ENCODE measurements around the gene TBC1D14.

TBC1D14 gene

DNA sequence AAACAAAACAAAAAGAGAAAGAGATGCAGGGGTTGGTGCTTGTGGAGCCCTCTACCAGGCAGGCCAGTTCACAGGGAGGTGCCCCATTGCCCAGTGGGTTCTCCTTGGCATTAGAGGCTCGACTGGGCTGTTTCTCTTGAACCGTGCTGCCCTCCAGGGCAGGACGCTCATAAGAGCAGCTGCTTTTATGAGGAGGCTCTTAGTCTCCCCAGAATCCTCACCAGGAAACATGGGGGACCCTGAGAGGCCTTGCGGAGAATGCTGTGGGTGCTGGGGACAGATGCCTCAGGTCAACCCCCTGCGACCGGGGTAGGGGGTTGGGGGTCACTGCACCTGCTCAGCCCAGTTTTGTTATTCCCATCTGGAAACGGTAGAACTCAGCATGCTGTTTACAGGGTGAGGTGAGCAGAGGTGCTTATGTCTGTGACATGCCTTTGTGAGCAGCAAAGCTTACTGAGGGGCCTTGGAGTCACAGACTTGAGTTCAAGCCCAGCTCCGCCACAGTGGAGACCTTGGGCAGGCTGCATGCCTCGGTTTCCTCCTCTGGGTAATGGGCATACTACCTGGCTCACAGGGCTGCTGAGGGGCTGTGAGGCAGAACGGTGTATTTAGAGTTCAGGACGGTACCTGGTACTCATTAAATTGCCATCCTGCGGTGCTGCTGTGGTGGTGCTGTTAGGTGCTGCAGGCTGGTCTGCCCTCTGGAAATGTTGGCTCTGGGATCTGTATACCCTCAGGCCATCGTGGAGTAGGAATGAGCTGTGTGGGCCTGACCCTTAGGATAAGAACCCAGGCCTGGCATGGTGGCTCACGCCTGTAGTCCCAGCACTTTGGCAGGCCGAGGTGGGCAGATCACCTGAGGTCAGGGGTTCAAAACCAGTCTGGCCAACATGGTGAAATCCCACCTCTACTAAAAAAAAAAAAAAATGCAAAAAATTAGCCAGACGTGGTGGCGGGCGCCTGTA is 5.7 kb downstream of the TBC1D14 start:
- TF ChIP-seq, protein P1, sequence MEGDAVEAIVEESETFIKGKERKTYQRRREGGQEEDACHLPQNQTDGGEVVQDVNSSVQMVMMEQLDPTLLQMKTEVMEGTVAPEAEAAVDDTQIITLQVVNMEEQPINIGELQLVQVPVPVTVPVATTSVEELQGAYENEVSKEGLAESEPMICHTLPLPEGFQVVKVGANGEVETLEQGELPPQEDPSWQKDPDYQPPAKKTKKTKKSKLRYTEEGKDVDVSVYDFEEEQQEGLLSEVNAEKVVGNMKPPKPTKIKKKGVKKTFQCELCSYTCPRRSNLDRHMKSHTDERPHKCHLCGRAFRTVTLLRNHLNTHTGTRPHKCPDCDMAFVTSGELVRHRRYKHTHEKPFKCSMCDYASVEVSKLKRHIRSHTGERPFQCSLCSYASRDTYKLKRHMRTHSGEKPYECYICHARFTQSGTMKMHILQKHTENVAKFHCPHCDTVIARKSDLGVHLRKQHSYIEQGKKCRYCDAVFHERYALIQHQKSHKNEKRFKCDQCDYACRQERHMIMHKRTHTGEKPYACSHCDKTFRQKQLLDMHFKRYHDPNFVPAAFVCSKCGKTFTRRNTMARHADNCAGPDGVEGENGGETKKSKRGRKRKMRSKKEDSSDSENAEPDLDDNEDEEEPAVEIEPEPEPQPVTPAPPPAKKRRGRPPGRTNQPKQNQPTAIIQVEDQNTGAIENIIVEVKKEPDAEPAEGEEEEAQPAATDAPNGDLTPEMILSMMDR (IDR thresholded peaks at IDR 0.05; ENCODE audit: low read length, missing control alignments), result no peak
- no peak overlapping the region for H3K4me3 ChIP-seq (replicated peaks; ENCODE audit: low read depth, low read length)
- DNase-seq (ENCODE audit: low read depth), result no peak

- H3K4me3 ChIP-seq (replicated peaks; ENCODE audit: low read depth, low read length), result no peak overlapping the region
- no peak for DNase-seq (ENCODE audit: low read depth)
- TF ChIP-seq, protein P1 (IDR thresholded peaks at IDR 0.05; ENCODE audit: low read length, missing control alignments), result no peak
Measured at GRCh38 chr4:6916069-6916586, 6.5 kb downstream of the TBC1D14 start.

- peak; percentile 26 for DNase-seq (ENCODE audit: low read depth)
- H3K4me3 ChIP-seq (replicated peaks; ENCODE audit: low read depth, low read length), result no peak overlapping the region
- TF ChIP-seq, protein P1 (IDR thresholded peaks at IDR 0.05; ENCODE audit: low read length, missing control alignments), result no peak
Measured at GRCh38 chr4:6916587-6917460, 7.2 kb downstream of the TBC1D14 start.

DNA sequence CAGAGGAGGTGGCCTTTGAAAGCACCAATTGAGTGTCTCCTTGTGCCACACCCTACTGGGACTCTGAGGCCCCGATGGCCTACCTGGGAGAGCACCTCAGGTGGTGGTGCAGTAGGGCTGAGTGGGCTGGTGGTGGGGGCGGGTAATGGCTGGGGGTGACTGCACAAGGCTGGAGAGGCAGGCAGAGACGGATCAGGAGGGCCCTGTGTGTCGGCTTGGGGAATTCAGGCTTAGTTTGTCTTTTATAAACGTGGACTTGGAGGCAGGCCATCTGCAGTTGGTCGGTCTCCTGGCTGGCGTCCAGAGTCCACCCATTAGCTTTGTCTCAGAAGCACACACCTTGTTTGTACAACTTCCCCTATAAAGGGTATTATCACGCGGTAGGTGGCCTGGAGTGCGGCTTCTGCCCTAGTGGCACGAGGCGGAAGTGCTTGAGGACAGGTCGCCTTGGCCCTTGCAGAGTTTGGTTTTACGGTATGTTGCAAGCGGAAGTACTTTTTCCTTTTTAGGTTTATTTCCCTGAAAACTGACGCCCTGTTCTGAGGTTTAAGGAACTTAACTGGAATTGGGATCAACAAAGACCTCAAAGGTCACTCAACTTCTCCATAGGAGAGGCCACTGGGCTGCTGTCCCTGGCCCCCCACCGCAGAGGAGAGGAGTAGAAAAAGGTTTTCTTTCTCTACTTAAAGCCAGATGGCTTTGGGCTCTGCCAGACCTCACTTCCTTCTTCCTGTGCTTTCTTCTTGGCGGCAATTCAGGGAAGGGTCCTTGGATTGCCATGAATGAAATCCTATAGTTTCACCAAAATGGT is 8.0 kb downstream of the TBC1D14 start:
- TF ChIP-seq, protein P1 (IDR thresholded peaks at IDR 0.05; ENCODE audit: low read length, missing control alignments), result peak; percentile 40
- no peak overlapping the region for H3K4me3 ChIP-seq (replicated peaks; ENCODE audit: low read depth, low read length)
- peak; percentile 12 for DNase-seq (ENCODE audit: low read depth)

DNA sequence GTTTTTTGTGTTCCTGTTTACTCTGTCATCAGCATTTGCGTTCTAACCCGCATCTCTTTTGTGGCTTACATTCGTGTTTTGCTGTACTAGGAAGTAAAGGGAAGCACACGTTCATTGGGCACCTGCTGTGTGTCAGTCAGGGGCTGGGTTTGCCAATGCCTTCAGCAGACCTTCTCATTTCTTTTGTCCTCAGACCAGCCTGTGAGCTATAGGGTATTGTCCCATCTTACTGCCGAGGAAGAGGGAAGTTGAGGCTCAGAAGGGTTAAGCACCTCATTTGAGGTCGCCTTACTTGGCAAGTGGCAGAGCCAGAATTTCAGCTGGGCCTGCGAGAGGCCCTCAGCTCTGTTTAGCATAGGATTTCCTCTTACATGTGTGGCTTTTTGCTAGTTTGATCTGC is 8.7 kb downstream of the TBC1D14 start:
- TF ChIP-seq, protein P1 (IDR thresholded peaks at IDR 0.05; ENCODE audit: low read length, missing control alignments), result no peak
- DNase-seq (ENCODE audit: low read depth), result no peak
- H3K4me3 ChIP-seq (replicated peaks; ENCODE audit: low read depth, low read length), result no peak overlapping the region

DNA sequence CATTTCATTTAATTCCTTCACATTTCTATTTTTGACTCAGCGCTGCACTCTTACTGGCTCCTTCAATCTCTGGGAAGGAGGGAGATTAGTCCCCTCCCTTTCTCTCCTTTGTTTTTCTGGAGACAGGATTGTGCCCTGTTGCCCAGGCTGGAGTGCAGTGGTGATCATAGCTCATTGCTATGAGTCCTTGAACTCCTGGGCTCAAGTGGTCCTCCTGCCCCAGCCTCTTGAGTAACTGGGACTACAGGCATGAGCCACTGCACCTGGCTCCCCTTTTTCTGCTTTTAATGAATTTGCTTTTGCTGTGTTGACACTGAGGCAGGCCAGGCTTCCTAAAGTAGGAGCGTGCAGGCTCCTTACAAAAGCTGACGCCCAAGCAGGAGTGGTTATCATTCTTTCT is 10.5 kb downstream of the TBC1D14 start:
- TF ChIP-seq, protein P1 (IDR thresholded peaks at IDR 0.05; ENCODE audit: low read length, missing control alignments), result no peak
- DNase-seq (ENCODE audit: low read depth), result no peak
- H3K4me3 ChIP-seq (replicated peaks; ENCODE audit: low read depth, low read length), result no peak overlapping the region

Measured in fibroblast of pulmonary artery (primary cell).